HepG2 (cell line): Measurements from ENCODE around the gene ENPP7. TPM values are rescaled to one million over a fixed set of nuclear protein-coding genes. Genes with fewer than 3 reads are reported as not detected.
A peak's percentile ranks its signal among the peaks of the same experiment; 100 is the strongest.

ENCODE experiments used
- HMGA1 ChIP-seq: sonication (generic); formaldehyde crosslinking; conservative IDR thresholded peaks from 2 replicates; pipeline ENCODE4 v1.4.0; 2020; ENCODE audit warnings: missing genetic modification reagents
- RBFOX2 ChIP-seq: fragments of 200-400 bp; formaldehyde crosslinking; IDR thresholded peaks from 2 replicates; pipeline ENCODE4 v1.6.1; 2017; ENCODE audit warnings: low read depth, mild to moderate bottlenecking, low read length
- SALL2 ChIP-seq: sonication (generic); formaldehyde crosslinking; IDR thresholded peaks from 2 replicates; pipeline ENCODE4 v1.8.1; 2023; ENCODE audit warnings: mild to moderate bottlenecking, missing genetic modification reagents, inconsistent platforms
- ZBTB38 ChIP-seq: sonication (generic); formaldehyde crosslinking; IDR thresholded peaks from 2 replicates; pipeline ENCODE4 v1.5.1; 2020; ENCODE audit warnings: mild to moderate bottlenecking, missing genetic modification reagents
- ZBTB43 ChIP-seq: sonication (generic); formaldehyde crosslinking; conservative IDR thresholded peaks from 2 replicates; pipeline ENCODE4 v1.4.0; 2020; ENCODE audit warnings: missing genetic modification reagents
- ZEB1 ChIP-seq: IDR thresholded peaks from 2 replicates; pipeline ENCODE4 v1.6.1; 2012; ENCODE audit warnings: mild to moderate bottlenecking, low read depth, inconsistent platforms; ENCODE audit not compliant: insufficient replicate concordance
- ZNF331 ChIP-seq: sonication (generic); formaldehyde crosslinking; IDR thresholded peaks from 2 replicates; pipeline ENCODE4 v1.4.0; 2020; ENCODE audit warnings: missing genetic modification reagents
- ZNF33A ChIP-seq: sonication (generic); formaldehyde crosslinking; IDR thresholded peaks from 2 replicates; pipeline ENCODE4 v1.5.1; 2020; ENCODE audit warnings: missing genetic modification reagents, mild to moderate bottlenecking, moderate library complexity, borderline replicate concordance
- ZNF446 ChIP-seq: sonication (generic); formaldehyde crosslinking; IDR thresholded peaks from 2 replicates; pipeline ENCODE4 v1.5.0; 2020; ENCODE audit warnings: mild to moderate bottlenecking, missing genetic modification reagents
- ZNF629 ChIP-seq: sonication (generic); formaldehyde crosslinking; conservative IDR thresholded peaks from 2 replicates; pipeline ENCODE4 v1.5.0; 2020; ENCODE audit warnings: missing genetic modification reagents
- polyA plus RNA-seq, 8 experiments: library from polyadenylated mRNA; depleted of rRNA in 3 of 8; stranded (reverse) in 7 of 8; unstranded in 1 of 8; fragments of >200 nt; fragmentation: Illumina TruSeq in 4 of 8; extraction: Trizol in 4 of 8; gene quantifications; 2 replicates each; pipeline versions ENCODE4 v1.2.1 to v1.2.3, GENCODE V29; 2011 to 2016; ENCODE audit warnings: low read depth in 4 of 8, missing spikeins in 1 of 8, mixed read lengths in 1 of 8; ENCODE audit not compliant: insufficient read depth in 1 of 8
- total RNA-seq, 5 experiments: library from RNA; depleted of rRNA; stranded (reverse); fragments of >200 nt; fragmentation: Illumina TruSeq; extraction: Trizol; gene quantifications; 2 replicates each; pipeline ENCODE4 v1.2.3, GENCODE V29; 2016; ENCODE audit warnings: low read depth in 1 of 5
- TF ChIP-seq, protein P1 (sequence below): sonication (generic); formaldehyde crosslinking; IDR thresholded peaks from one replicate; pipeline ENCODE4 v1.5.1; 2020; ENCODE audit warnings: mild to moderate bottlenecking, missing genetic modification reagents; ENCODE audit errors: not compliant biosample characterization
- TF ChIP-seq, protein P2 (sequence below): sonication (generic); formaldehyde crosslinking; IDR thresholded peaks from 2 replicates; pipeline ENCODE4 v1.5.0; 2020; ENCODE audit warnings: mild to moderate bottlenecking, missing genetic modification reagents
- TF ChIP-seq, protein P3 (sequence below): sonication (generic); formaldehyde crosslinking; IDR thresholded peaks from 2 replicates; pipeline ENCODE4 v1.5.1; 2020; ENCODE audit warnings: mild to moderate bottlenecking, missing genetic modification reagents, moderate library complexity
- TF ChIP-seq, protein P4 (sequence below): sonication (generic); formaldehyde crosslinking; IDR thresholded peaks from 2 replicates; pipeline ENCODE4 v1.4.0; 2020; ENCODE audit warnings: mild to moderate bottlenecking, missing genetic modification reagents

The ENPP7 gene
- total and polyA plus RNA-seq, 2 of the 13 experiments (the other 11 are each of a cell fraction or from before 2014, with no cell fraction given) = 1.1 to 2.2 TPM

GRCh38 chr17:79742951-79743476, 12.3 kb downstream of the ENPP7 start (continued):
- TF ChIP-seq, protein P1, sequence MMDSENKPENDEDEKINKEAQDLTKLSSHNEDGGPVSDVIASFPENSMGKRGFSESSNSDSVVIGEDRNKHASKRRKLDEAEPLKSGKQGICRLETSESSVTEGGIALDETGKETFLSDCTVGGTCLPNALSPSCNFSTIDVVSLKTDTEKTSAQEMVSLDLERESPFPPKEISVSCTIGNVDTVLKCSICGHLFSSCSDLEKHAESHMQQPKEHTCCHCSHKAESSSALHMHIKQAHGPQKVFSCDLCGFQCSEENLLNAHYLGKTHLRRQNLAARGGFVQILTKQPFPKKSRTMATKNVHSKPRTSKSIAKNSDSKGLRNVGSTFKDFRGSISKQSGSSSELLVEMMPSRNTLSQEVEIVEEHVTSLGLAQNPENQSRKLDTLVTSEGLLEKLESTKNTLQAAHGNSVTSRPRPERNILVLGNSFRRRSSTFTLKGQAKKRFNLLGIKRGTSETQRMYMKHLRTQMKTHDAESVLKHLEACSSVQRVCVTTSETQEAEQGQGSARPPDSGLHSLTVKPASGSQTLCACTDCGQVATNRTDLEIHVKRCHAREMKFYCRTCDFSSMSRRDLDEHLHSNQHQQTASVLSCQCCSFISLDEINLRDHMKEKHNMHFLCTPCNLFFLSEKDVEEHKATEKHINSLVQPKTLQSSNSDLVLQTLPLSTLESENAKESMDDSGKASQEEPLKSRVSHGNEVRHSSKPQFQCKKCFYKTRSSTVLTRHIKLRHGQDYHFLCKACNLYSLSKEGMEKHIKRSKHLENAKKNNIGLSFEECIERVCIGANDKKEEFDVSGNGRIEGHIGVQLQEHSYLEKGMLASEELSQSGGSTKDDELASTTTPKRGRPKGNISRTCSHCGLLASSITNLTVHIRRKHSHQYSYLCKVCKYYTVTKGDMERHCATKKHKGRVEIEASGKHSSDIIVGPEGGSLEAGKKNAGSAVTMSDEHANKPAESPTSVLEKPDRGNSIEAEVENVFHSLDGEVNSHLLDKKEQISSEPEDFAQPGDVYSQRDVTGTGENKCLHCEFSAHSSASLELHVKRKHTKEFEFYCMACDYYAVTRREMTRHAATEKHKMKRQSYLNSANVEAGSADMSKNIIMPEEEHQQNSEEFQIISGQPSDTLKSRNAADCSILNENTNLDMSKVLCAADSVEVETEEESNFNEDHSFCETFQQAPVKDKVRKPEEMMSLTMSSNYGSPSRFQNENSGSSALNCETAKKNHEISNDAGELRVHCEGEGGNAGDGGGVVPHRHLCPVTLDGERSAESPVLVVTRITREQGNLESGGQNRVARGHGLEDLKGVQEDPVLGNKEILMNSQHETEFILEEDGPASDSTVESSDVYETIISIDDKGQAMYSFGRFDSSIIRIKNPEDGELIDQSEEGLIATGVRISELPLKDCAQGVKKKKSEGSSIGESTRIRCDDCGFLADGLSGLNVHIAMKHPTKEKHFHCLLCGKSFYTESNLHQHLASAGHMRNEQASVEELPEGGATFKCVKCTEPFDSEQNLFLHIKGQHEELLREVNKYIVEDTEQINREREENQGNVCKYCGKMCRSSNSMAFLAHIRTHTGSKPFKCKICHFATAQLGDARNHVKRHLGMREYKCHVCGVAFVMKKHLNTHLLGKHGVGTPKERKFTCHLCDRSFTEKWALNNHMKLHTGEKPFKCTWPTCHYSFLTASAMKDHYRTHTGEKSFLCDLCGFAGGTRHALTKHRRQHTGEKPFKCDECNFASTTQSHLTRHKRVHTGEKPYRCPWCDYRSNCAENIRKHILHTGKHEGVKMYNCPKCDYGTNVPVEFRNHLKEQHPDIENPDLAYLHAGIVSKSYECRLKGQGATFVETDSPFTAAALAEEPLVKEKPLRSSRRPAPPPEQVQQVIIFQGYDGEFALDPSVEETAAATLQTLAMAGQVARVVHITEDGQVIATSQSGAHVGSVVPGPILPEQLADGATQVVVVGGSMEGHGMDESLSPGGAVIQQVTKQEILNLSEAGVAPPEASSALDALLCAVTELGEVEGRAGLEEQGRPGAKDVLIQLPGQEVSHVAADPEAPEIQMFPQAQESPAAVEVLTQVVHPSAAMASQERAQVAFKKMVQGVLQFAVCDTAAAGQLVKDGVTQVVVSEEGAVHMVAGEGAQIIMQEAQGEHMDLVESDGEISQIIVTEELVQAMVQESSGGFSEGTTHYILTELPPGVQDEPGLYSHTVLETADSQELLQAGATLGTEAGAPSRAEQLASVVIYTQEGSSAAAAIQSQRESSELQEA = no peak
- TF ChIP-seq ZEB1 = peak; percentile 86
- TF ChIP-seq ZNF33A (CRISPR knock-in tag) = no peak
- TF ChIP-seq RBFOX2 = peak; percentile 80
- TF ChIP-seq ZNF629 (CRISPR knock-in tag) = 0 out of 2 replicates have a peak, but pooled peaks have one; percentile 14
- TF ChIP-seq, protein P2, sequence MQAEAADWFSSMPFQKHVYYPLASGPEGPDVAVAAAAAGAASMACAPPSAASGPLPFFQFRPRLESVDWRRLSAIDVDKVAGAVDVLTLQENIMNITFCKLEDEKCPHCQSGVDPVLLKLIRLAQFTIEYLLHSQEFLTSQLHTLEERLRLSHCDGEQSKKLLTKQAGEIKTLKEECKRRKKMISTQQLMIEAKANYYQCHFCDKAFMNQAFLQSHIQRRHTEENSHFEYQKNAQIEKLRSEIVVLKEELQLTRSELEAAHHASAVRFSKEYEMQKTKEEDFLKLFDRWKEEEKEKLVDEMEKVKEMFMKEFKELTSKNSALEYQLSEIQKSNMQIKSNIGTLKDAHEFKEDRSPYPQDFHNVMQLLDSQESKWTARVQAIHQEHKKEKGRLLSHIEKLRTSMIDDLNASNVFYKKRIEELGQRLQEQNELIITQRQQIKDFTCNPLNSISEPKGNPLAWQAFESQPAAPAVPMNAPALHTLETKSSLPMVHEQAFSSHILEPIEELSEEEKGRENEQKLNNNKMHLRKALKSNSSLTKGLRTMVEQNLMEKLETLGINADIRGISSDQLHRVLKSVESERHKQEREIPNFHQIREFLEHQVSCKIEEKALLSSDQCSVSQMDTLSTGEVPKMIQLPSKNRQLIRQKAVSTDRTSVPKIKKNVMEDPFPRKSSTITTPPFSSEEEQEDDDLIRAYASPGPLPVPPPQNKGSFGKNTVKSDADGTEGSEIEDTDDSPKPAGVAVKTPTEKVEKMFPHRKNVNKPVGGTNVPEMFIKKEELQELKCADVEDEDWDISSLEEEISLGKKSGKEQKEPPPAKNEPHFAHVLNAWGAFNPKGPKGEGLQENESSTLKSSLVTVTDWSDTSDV (CRISPR knock-in tag) = no peak
- TF ChIP-seq, protein P3, sequence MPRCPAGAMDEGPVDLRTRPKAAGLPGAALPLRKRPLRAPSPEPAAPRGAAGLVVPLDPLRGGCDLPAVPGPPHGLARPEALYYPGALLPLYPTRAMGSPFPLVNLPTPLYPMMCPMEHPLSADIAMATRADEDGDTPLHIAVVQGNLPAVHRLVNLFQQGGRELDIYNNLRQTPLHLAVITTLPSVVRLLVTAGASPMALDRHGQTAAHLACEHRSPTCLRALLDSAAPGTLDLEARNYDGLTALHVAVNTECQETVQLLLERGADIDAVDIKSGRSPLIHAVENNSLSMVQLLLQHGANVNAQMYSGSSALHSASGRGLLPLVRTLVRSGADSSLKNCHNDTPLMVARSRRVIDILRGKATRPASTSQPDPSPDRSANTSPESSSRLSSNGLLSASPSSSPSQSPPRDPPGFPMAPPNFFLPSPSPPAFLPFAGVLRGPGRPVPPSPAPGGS (CRISPR knock-in tag) = no peak
- TF ChIP-seq ZNF446 = no peak
- TF ChIP-seq ZBTB43 (CRISPR knock-in tag) = peak; percentile 37
- TF ChIP-seq HMGA1 (CRISPR knock-in tag) = no peak
- TF ChIP-seq, protein P4, sequence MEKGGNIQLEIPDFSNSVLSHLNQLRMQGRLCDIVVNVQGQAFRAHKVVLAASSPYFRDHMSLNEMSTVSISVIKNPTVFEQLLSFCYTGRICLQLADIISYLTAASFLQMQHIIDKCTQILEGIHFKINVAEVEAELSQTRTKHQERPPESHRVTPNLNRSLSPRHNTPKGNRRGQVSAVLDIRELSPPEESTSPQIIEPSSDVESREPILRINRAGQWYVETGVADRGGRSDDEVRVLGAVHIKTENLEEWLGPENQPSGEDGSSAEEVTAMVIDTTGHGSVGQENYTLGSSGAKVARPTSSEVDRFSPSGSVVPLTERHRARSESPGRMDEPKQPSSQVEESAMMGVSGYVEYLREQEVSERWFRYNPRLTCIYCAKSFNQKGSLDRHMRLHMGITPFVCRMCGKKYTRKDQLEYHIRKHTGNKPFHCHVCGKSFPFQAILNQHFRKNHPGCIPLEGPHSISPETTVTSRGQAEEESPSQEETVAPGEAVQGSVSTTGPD (CRISPR knock-in tag) = no peak
- TF ChIP-seq ZBTB38 (CRISPR knock-in tag) = no peak; the same call in 1 of the 2 replicates
- 0 out of 2 replicates have a peak, but pooled peaks have one; percentile 22 for TF ChIP-seq SALL2 (CRISPR knock-in tag)
- TF ChIP-seq ZNF331 (CRISPR knock-in tag) = peak; percentile 85
